Mucosa of descending colon (tissue), 3 donors: ENCODE measurements around the gene INHBA. TPM values are rescaled to one million over a fixed set of nuclear protein-coding genes. Genes with fewer than 3 reads are reported as not detected.

ENCODE experiments used
- ATAC-seq: fragments of 200-7000 bp; cut with Tn5 transposase; one replicate; pipeline ENCODE4 v1.9.1; 2020; ENCODE audit warnings: mild to moderate bottlenecking, moderate library complexity
- DNase-seq, 3 donors: peaks; one replicate each; pipeline ENCODE4 v3.0.0-alpha.2; 2020
- H3K36me3 ChIP-seq: fragments of 200-600 bp; one replicate; pipeline ENCODE4 v1.8.0; 2021; ENCODE audit warnings: low read depth, mild to moderate bottlenecking
- H3K4me1 ChIP-seq: fragments of 200-600 bp; one replicate; pipeline ENCODE4 v1.8.0; 2021; ENCODE audit warnings: low read depth, mild to moderate bottlenecking
- H3K4me3 ChIP-seq: fragments of 200-600 bp; one replicate; pipeline ENCODE4 v1.8.0; 2021; ENCODE audit warnings: mild to moderate bottlenecking
- H3K9me3 ChIP-seq: fragments of 200-600 bp; one replicate; pipeline ENCODE4 v1.8.0; 2021; ENCODE audit warnings: mild to moderate bottlenecking
- CTCF ChIP-seq: fragments of 200-600 bp; IDR thresholded peaks from one replicate; pipeline ENCODE4 v1.8.0; 2022; ENCODE audit warnings: antibody characterized with exemption, mild to moderate bottlenecking
- intact Hi-C, 2 donors: fragments of 100-400 bp; cut with DNase I in 1 of 2; cut with micrococcal nuclease in 1 of 2; formaldehyde crosslinking; loops; one replicate each; pipeline versions ENCODE4 v1.11.0 to v1.11.1; 2022; cut with DNase I, micrococcal nuclease
- total RNA-seq, 3 donors: library from RNA; stranded (reverse); fragmentation: NEBNext Ultra II Directional in 2 of 3; extraction: Animal tissue kit (Norgen Biotek cat#: 25700) in 2 of 3; gene quantifications; one replicate each; pipeline versions ENCODE4 v1.2.1 to v1.2.4, GENCODE V29; 2021 to 2023
- donor health status: DM: no; HTN: no; CAD: no; lungs with moderate emphysema.
- donor health status: DM: no; HTN: no; CAD: no.
- donor health status: DM: no; HTN: yes; CAD: no.

The INHBA gene
- total RNA-seq, 3 donors from 2014 or later = 0.28 to 1.2 (median 0.35) TPM

GRCh38 chr7:41692251-41692650 is 10.6 kb downstream of the INHBA start:
- no peak for DNase-seq
- intact Hi-C loops = no loop called here
- no peak for ATAC-seq

GRCh38 chr7:41691286-41692190 is 11.4 kb downstream of the INHBA start:
- intact Hi-C loops = no loop called here
- ATAC-seq (no peak), DNase-seq (no peak)
- Histone ChIP-seq H3K4me3 (no peak overlapping the region), H3K9me3 (no peaks in the 10 kb centered on the region), H3K36me3 (no peaks in the 10 kb centered on the region), H3K4me1 (no peaks in the 10 kb centered on the region)
- TF ChIP-seq CTCF = no peak

More at GRCh38 chr7:41692251-41692650, 10.6 kb downstream of the INHBA start:
- H3K4me3 ChIP-seq = no peak overlapping the region
- no peaks in the 10 kb centered on the region for H3K4me1 ChIP-seq
- no peaks in the 10 kb centered on the region for H3K36me3 ChIP-seq
- TF ChIP-seq CTCF = no peak
- no peaks in the 10 kb centered on the region for H3K9me3 ChIP-seq

- intact Hi-C loops = no loop called here
- DNase-seq (no peak), ATAC-seq (no peak)
- Histone ChIP-seq H3K9me3 (no peaks in the 10 kb centered on the region), H3K4me1 (no peaks in the 10 kb centered on the region), H3K4me3 (no peak overlapping the region), H3K36me3 (no peaks in the 10 kb centered on the region)
- no peak for TF ChIP-seq CTCF
These were observed 13.1 kb downstream of the INHBA start for GRCh38 chr7:41689815-41690214.

- H3K4me1 ChIP-seq = no peaks in the 10 kb centered on the region
- H3K36me3 ChIP-seq = no peaks in the 10 kb centered on the region
- H3K4me3 ChIP-seq = no peak overlapping the region
- intact Hi-C loops = no loop called here
- no peak for ATAC-seq
- DNase-seq = no peak
- no peak for TF ChIP-seq CTCF
- no peaks in the 10 kb centered on the region for H3K9me3 ChIP-seq
These were observed 14.0 kb downstream of the INHBA start for GRCh38 chr7:41688906-41689305.

- Histone ChIP-seq H3K4me3 (no peak overlapping the region), H3K4me1 (no peaks in the 10 kb centered on the region), H3K9me3 (no peaks in the 10 kb centered on the region), H3K36me3 (no peaks in the 10 kb centered on the region)
- no peak for DNase-seq
- TF ChIP-seq CTCF = no peak
- intact Hi-C loops = no loop called here
- ATAC-seq = no peak
These were observed 14.8 kb downstream of the INHBA start for GRCh38 chr7:41688012-41688625.
